ENCODE results near the gene RPP25L. TPM values are rescaled to one million over a fixed set of nuclear protein-coding genes. Genes with fewer than 3 reads are reported as not detected.

The RPP25L gene
- total RNA-seq, 2 donors from 2014 or later: 37.0 to 54.4 TPM

GRCh38 chr9:34576597-34577399 lies 35.1 kb downstream of the RPP25L start:
- no peak for TF ChIP-seq CTCF (IDR thresholded peaks at IDR 0.05)
- Histone ChIP-seq H3K36me3 (no peaks in the 10 kb centered on the region), H3K9ac (ENCODE audit: low read depth in 2 of 2, low read length in 2 of 2) (peak overlapping the region in 1 of 2 donors; percentile 34), H3K4me1 (peaks cover 3% of the 10 kb centered on the region), H3K27ac (no peak overlapping the region), H3K4me3 (no peak overlapping the region), H3K9me3 (no peaks in the 10 kb centered on the region), H3K27me3 (peaks cover 41% of the 10 kb centered on the region)
- intact Hi-C loops (cut with DNase I): no loop called here
- no peak for DNase-seq

- Histone ChIP-seq H3K27me3 (peaks cover 41% of the 10 kb centered on the region), H3K27ac (no peak overlapping the region), H3K36me3 (no peaks in the 10 kb centered on the region), H3K9ac (ENCODE audit: low read depth in 2 of 2, low read length in 2 of 2) (no peak overlapping the region), H3K9me3 (no peaks in the 10 kb centered on the region), H3K4me3 (no peak overlapping the region), H3K4me1 (peaks cover 3% of the 10 kb centered on the region)
- intact Hi-C loops (cut with DNase I): no loop called here
- peak; percentile 57 for DNase-seq
- no peak for TF ChIP-seq CTCF (IDR thresholded peaks at IDR 0.05)
Measured at GRCh38 chr9:34575862-34576596, 35.9 kb downstream of the RPP25L start.

- peaks cover 38% of the 10 kb centered on the region for H3K27me3 ChIP-seq
- TF ChIP-seq CTCF (IDR thresholded peaks at IDR 0.05): no peak
- H3K9ac ChIP-seq (ENCODE audit: low read depth in 2 of 2, low read length in 2 of 2): no peak overlapping the region
- intact Hi-C loops (cut with DNase I): no loop called here
- H3K4me3 ChIP-seq: no peak overlapping the region
- H3K27ac ChIP-seq: no peak overlapping the region
- peaks cover 3% of the 10 kb centered on the region for H3K4me1 ChIP-seq
- H3K36me3 ChIP-seq: no peaks in the 10 kb centered on the region
- no peaks in the 10 kb centered on the region for H3K9me3 ChIP-seq
- no peak for DNase-seq
Measured at GRCh38 chr9:34575241-34575640, 36.7 kb downstream of the RPP25L start.

- Histone ChIP-seq H3K27me3 (peaks cover 32% of the 10 kb centered on the region), H3K36me3 (no peaks in the 10 kb centered on the region), H3K4me3 (no peak overlapping the region), H3K27ac (no peak overlapping the region), H3K4me1 (peaks cover 3% of the 10 kb centered on the region), H3K9ac (ENCODE audit: low read depth in 2 of 2, low read length in 2 of 2) (no peak overlapping the region), H3K9me3 (no peaks in the 10 kb centered on the region)
- intact Hi-C loops (cut with DNase I): no loop called here
- DNase-seq: no peak
- TF ChIP-seq CTCF (IDR thresholded peaks at IDR 0.05): no peak
Measured at GRCh38 chr9:34574571-34574970, 37.3 kb downstream of the RPP25L start.

- Histone ChIP-seq H3K4me3 (no peak overlapping the region), H3K27me3 (peaks cover 27% of the 10 kb centered on the region), H3K36me3 (no peaks in the 10 kb centered on the region), H3K9me3 (no peaks in the 10 kb centered on the region), H3K4me1 (peaks cover 3% of the 10 kb centered on the region), H3K27ac (no peak overlapping the region), H3K9ac (ENCODE audit: low read depth in 2 of 2, low read length in 2 of 2) (no peak overlapping the region)
- DNase-seq: no peak
- intact Hi-C loops (cut with DNase I): no loop called here
- TF ChIP-seq CTCF (IDR thresholded peaks at IDR 0.05): no peak
Measured at GRCh38 chr9:34573599-34574325, 38.1 kb downstream of the RPP25L start.
